ENCODE measurements around the gene MYOF.

GRCh38 chr10:93491602-93492121 is 9.5 kb upstream of the MYOF start:
- TF ChIP-seq RARB (CRISPR knock-in tag; IDR thresholded peaks at IDR 0.05) (no peak), CREB5 (CRISPR knock-in tag; IDR thresholded peaks at IDR 0.05; ENCODE audit: low read depth) (no peak), ZFP3 (CRISPR knock-in tag; IDR thresholded peaks at IDR 0.05) (no peak), PATZ1 (CRISPR knock-in tag; IDR thresholded peaks at IDR 0.05; ENCODE audit: borderline replicate concordance) (no peak), TOX (CRISPR knock-in tag; IDR thresholded peaks at IDR 0.05; ENCODE audit: borderline replicate concordance) (no peak), GLIS3 (CRISPR knock-in tag; IDR thresholded peaks at IDR 0.05) (no peak), ESRRG (CRISPR knock-in tag; IDR thresholded peaks at IDR 0.05) (no peak), TCF4 (CRISPR knock-in tag; IDR thresholded peaks at IDR 0.05; ENCODE audit: borderline replicate concordance) (no peak), BACH2 (CRISPR knock-in tag; IDR thresholded peaks at IDR 0.05; ENCODE audit: borderline replicate concordance) (no peak), ARNTL (CRISPR knock-in tag; IDR thresholded peaks at IDR 0.05; ENCODE audit: borderline replicate concordance, low read depth) (no peak), ZNF8 (CRISPR knock-in tag; IDR thresholded peaks at IDR 0.05) (no peak), ZFP30 (CRISPR knock-in tag; IDR thresholded peaks at IDR 0.05) (no peak)

All from SK-N-SH treated with all-trans-retinoic acid at 6 μM for 48 hours (cell line).